GM12892 (cell line): Measurements from ENCODE around the gene HOXA5.

Experiments
- POLR2A ChIP-seq: IDR thresholded peaks from 2 replicates; pipeline ENCODE4 v1.6.1; 2011; ENCODE audit warnings: low read depth, low read length, control low read depth
- TAF1 ChIP-seq: IDR thresholded peaks from 2 replicates; pipeline ENCODE4 v1.6.1; 2011; ENCODE audit warnings: low read depth, mild to moderate bottlenecking, control low read depth, low read length, borderline replicate concordance

GRCh38 chr7:27141137-27141922 is 2.2 kb downstream of the HOXA5 start:
- TF ChIP-seq POLR2A (no peak), TAF1 (no peak)
